ENCODE data around the gene FERMT1.
"Not testable (repeated sequence)": the region's sequence is repeated elsewhere in the genome, so short reads cannot be mapped to it uniquely, and the experiment has no call there.

Gene FERMT1

GRCh38 chr20:6069669-6070068, 53.2 kb downstream of the FERMT1 start:
- DNase-seq (ENCODE audit: low read depth in 2 of 2), result no peak

- no peak for DNase-seq (ENCODE audit: low read depth in 2 of 2)
Observed at GRCh38 chr20:6067763-6068318, 55.0 kb downstream of the FERMT1 start.

GRCh38 chr20:6066582-6066981, 56.2 kb downstream of the FERMT1 start:
- no peak for DNase-seq (ENCODE audit: low read depth in 2 of 2)

- DNase-seq (ENCODE audit: low read depth in 2 of 2), result no peak
Observed at GRCh38 chr20:6061544-6061943, 61.3 kb downstream of the FERMT1 start.

GRCh38 chr20:6060213-6060612, 62.6 kb downstream of the FERMT1 start:
- no peak for DNase-seq (ENCODE audit: low read depth in 2 of 2)

GRCh38 chr20:6058684-6059295, 64.0 kb downstream of the FERMT1 start:
- no peak for DNase-seq (ENCODE audit: low read depth in 2 of 2)

GRCh38 chr20:6057691-6058090, 65.1 kb downstream of the FERMT1 start:
- DNase-seq (ENCODE audit: low read depth in 2 of 2), result no peak

GRCh38 chr20:6057139-6057538, 65.7 kb downstream of the FERMT1 start:
- DNase-seq (ENCODE audit: low read depth in 2 of 2), result no peak

- DNase-seq (ENCODE audit: low read depth in 2 of 2), result no peak
Observed at GRCh38 chr20:6055981-6056569, 66.8 kb downstream of the FERMT1 start.

GRCh38 chr20:6055161-6055783, 67.6 kb downstream of the FERMT1 start:
- DNase-seq (ENCODE audit: low read depth in 2 of 2), result no peak

GRCh38 chr20:6054689-6055051, 68.2 kb downstream of the FERMT1 start:
- not testable (repeated sequence) for DNase-seq (ENCODE audit: low read depth in 2 of 2)

- DNase-seq (ENCODE audit: low read depth in 2 of 2), result no peak
Observed at GRCh38 chr20:6053776-6054688, 68.8 kb downstream of the FERMT1 start, which contains the start of gene LRRN4. TSS of gene LRRN4 (minus strand) at chr20:6054060. CDS start at chr20:6052799, 1,261 bp downstream.

- DNase-seq (ENCODE audit: low read depth in 2 of 2), result no peak
Observed at GRCh38 chr20:6053064-6053775, 69.6 kb downstream of the FERMT1 start.

GRCh38 chr20:6051505-6051904, 71.3 kb downstream of the FERMT1 start:
- no peak for DNase-seq (ENCODE audit: low read depth in 2 of 2)

- DNase-seq (ENCODE audit: low read depth in 2 of 2), result no peak
Observed at GRCh38 chr20:6048391-6048790, 74.4 kb downstream of the FERMT1 start.

GRCh38 chr20:6046432-6046831, 76.4 kb downstream of the FERMT1 start:
- no peak for DNase-seq (ENCODE audit: low read depth in 2 of 2)

- DNase-seq (ENCODE audit: low read depth in 2 of 2), result no peak
Observed at GRCh38 chr20:6045566-6045965, 77.3 kb downstream of the FERMT1 start.

GRCh38 chr20:6044115-6044514, 78.7 kb downstream of the FERMT1 start:
- no peak for DNase-seq (ENCODE audit: low read depth in 2 of 2)

GRCh38 chr20:6041808-6042265, 81.0 kb downstream of the FERMT1 start:
- no peak for DNase-seq (ENCODE audit: low read depth in 2 of 2)

- DNase-seq (ENCODE audit: low read depth in 2 of 2), result no peak
Observed at GRCh38 chr20:6040958-6041807, 81.6 kb downstream of the FERMT1 start.

Data from stimulated activated CD8-positive, alpha-beta memory T cell treated with anti-CD3 and anti-CD28 coated beads, Interleukin-7, amount 100 ng/mL, for 4 hours (primary cell).